Astrocyte (in vitro differentiated cells and primary cell): ENCODE results near the gene ASF1B.

ENCODE experiments used
- CTCF ChIP-seq: IDR thresholded peaks from 2 replicates; pipeline ENCODE4 v1.5.1; 2011; ENCODE audit warnings: low read depth, mild to moderate bottlenecking, inconsistent platforms, low read length, moderate library complexity; ENCODE audit not compliant: insufficient read depth
- EZH2 ChIP-seq: IDR thresholded peaks from 2 replicates; pipeline ENCODE4 v1.6.1; 2012; ENCODE audit warnings: mild to moderate bottlenecking, low read length, inconsistent platforms; ENCODE audit not compliant: insufficient read depth

GRCh38 chr19:14181906-14182305 lies 45.5 kb upstream of the ASF1B start:
- TF ChIP-seq CTCF (no peak), EZH2 (no peak)
